ENCODE measurements around the gene GMFB.
"Not testable (repeated sequence)": the region's sequence is repeated elsewhere in the genome, so short reads cannot be mapped to it uniquely, and the experiment has no call there.

GRCh38 chr14:54453990-54454389 lies 34.8 kb downstream of the GMFB start:
- not testable (repeated sequence) for TF ChIP-seq POLR2AphosphoS5 (IDR thresholded peaks at IDR 0.05; ENCODE audit: low read depth, low read length); POLR2A (IDR thresholded peaks at IDR 0.05; ENCODE audit: borderline replicate concordance, extremely low read depth, insufficient read depth, insufficient read length); CTCF (IDR thresholded peaks at IDR 0.05 in 2 of 3, conservative IDR thresholded peaks at IDR 0.05 in 1 of 3; ENCODE audit: borderline replicate concordance in 1 of 3, insufficient read depth in 1 of 3, low read depth in 2 of 3, low read length in 2 of 3); RAD21 (IDR thresholded peaks at IDR 0.05; ENCODE audit: low read depth); ZNF274 (IDR thresholded peaks at IDR 0.05; ENCODE audit: low read depth, low read length); SIN3A (IDR thresholded peaks at IDR 0.05; ENCODE audit: low read depth); MAX (IDR thresholded peaks at IDR 0.05); JUND (IDR thresholded peaks at IDR 0.05); YY1 (IDR thresholded peaks at IDR 0.05; ENCODE audit: extremely low read depth, insufficient replicate concordance, low read depth, low read length); EZH2 (IDR thresholded peaks at IDR 0.05)
